ENCODE results near the gene PRKCG.
A peak's percentile ranks its signal among the peaks of the same experiment; 100 is the strongest.

PRKCG gene

DNA sequence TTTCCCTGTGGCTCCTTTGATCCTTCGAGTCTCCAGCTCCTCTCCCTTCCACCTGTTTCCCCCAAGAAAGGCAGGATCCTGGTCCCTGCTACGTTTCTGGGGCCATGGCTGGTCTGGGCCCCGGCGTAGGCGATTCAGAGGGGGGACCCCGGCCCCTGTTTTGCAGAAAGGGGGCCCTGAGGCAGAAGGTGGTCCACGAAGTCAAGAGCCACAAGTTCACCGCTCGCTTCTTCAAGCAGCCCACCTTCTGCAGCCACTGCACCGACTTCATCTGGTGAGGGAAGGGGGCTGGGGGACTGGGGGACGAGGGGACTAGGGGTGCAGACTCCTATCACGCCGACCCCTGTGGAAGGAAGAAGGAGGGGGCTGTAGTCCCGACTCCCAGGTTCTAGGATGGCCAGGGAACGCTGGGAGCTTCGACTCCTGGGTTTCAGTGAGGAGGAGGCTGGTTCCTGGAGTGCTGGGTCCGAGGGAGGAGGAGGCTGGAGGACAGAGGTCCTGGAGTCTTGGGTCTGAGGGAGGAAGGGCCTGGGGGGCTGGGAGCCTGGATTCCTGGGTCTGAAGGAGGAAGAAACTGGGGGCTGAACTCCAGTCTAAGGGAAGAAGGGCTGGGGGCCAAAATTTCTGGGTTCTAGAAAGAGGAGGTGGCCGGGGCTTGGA, 524 bp downstream of the PRKCG start:
- Histone ChIP-seq H3K36me3 (ENCODE audit: low read depth) (no peaks in the 10 kb centered on the region), H3K4me1 (ENCODE audit: insufficient read depth, poor library complexity, severe bottlenecking) (no peaks in the 10 kb centered on the region), H3K27ac (ENCODE audit: poor library complexity, severe bottlenecking) (no peak overlapping the region), H3K27me3 (ENCODE audit: insufficient read depth, poor library complexity, severe bottlenecking) (peaks cover 28% of the 10 kb centered on the region), H3K9me3 (ENCODE audit: severe bottlenecking) (no peaks in the 10 kb centered on the region), H3K4me3 (ENCODE audit: severe bottlenecking) (peak overlapping the region; percentile 23)
- ATAC-seq (ENCODE audit: low read depth): no peak
- TF ChIP-seq, protein P1, sequence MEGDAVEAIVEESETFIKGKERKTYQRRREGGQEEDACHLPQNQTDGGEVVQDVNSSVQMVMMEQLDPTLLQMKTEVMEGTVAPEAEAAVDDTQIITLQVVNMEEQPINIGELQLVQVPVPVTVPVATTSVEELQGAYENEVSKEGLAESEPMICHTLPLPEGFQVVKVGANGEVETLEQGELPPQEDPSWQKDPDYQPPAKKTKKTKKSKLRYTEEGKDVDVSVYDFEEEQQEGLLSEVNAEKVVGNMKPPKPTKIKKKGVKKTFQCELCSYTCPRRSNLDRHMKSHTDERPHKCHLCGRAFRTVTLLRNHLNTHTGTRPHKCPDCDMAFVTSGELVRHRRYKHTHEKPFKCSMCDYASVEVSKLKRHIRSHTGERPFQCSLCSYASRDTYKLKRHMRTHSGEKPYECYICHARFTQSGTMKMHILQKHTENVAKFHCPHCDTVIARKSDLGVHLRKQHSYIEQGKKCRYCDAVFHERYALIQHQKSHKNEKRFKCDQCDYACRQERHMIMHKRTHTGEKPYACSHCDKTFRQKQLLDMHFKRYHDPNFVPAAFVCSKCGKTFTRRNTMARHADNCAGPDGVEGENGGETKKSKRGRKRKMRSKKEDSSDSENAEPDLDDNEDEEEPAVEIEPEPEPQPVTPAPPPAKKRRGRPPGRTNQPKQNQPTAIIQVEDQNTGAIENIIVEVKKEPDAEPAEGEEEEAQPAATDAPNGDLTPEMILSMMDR (IDR thresholded peaks at IDR 0.05; ENCODE audit: poor library complexity, severe bottlenecking): no peak
- DNase-seq (ENCODE audit: low spot score): no peak

DNA sequence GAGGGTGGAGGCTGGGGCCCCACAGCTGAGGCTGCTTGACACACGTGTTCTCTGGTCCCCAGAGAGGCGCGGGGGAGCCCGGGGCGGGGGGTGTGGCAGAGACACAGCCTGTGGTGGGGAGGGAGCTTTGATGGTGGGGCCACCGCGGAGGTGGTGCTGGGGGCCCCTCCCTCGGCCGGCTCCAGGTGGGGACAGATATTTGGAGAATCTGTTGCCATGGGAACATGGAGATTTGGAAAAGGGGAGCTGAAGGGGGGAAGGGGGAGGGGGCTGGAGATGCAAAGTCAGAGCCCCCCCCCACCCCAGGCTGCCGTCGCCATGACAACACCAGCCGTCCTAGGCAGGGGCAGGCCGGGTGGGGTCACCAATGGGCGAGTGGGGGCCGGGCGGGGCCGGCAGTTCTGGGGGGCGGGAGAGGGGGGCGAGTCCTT, 1.2 kb downstream of the PRKCG start:
- Histone ChIP-seq H3K27ac (ENCODE audit: poor library complexity, severe bottlenecking) (no peak overlapping the region), H3K4me3 (ENCODE audit: severe bottlenecking) (no peak overlapping the region), H3K36me3 (ENCODE audit: low read depth) (no peaks in the 10 kb centered on the region), H3K9me3 (ENCODE audit: severe bottlenecking) (no peaks in the 10 kb centered on the region), H3K4me1 (ENCODE audit: insufficient read depth, poor library complexity, severe bottlenecking) (no peaks in the 10 kb centered on the region), H3K27me3 (ENCODE audit: insufficient read depth, poor library complexity, severe bottlenecking) (peaks cover 28% of the 10 kb centered on the region)
- ATAC-seq (ENCODE audit: low read depth) (no peak), DNase-seq (ENCODE audit: low spot score) (no peak)
- TF ChIP-seq, protein P1 (IDR thresholded peaks at IDR 0.05; ENCODE audit: poor library complexity, severe bottlenecking): no peak

DNA sequence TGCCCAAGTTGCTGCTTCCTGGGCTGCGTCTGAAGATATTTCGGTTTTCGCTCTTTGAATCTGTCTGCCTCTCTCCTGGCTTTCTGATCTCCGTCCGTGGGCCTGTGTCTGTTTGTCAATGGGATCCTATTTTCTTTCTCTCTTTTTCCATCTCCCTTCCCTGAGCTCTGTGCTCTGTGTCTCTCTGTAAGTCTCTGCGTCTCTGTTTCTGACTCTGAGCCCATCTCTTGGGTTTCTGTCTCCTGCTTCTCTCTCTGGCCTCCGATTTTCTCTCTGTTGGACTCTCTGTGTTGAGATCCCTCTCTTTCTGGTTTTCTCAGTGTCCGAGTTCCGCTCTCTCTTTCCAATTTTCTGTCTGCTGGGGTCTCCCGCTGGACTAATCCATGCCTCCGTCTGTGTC, 1.7 kb downstream of the PRKCG start:
- Histone ChIP-seq H3K4me1 (ENCODE audit: insufficient read depth, poor library complexity, severe bottlenecking) (no peaks in the 10 kb centered on the region), H3K9me3 (ENCODE audit: severe bottlenecking) (no peaks in the 10 kb centered on the region), H3K27ac (ENCODE audit: poor library complexity, severe bottlenecking) (no peak overlapping the region), H3K36me3 (ENCODE audit: low read depth) (no peaks in the 10 kb centered on the region), H3K4me3 (ENCODE audit: severe bottlenecking) (no peak overlapping the region), H3K27me3 (ENCODE audit: insufficient read depth, poor library complexity, severe bottlenecking) (peaks cover 28% of the 10 kb centered on the region)
- DNase-seq (ENCODE audit: low spot score) (no peak), ATAC-seq (ENCODE audit: low read depth) (no peak)
- TF ChIP-seq, protein P1 (IDR thresholded peaks at IDR 0.05; ENCODE audit: poor library complexity, severe bottlenecking): no peak

DNA sequence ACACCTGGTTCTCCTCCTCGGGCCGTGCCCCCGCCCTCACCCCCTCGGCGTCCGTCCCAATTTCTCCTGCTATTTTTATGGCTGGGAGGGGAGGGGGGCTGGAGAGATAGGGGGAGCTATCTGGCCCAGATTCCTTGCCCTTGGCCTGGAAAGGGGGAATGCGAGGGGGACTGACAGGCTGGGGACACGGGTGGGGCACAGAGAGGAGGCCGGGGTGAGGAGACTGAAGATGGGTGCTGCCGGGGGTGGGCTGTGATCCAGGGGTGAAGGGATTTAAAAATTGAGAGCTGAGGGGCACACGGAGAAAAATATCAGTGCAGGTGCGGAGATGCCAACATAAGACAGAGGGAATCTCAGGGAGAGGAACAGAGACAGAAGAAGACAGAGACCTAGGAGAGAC, 2.3 kb downstream of the PRKCG start:
- DNase-seq (ENCODE audit: low spot score) (no peak), ATAC-seq (ENCODE audit: low read depth) (no peak)
- TF ChIP-seq, protein P1 (IDR thresholded peaks at IDR 0.05; ENCODE audit: poor library complexity, severe bottlenecking): no peak
- no peaks in the 10 kb centered on the region for H3K4me1 ChIP-seq (ENCODE audit: insufficient read depth, poor library complexity, severe bottlenecking)
- no peaks in the 10 kb centered on the region for H3K9me3 ChIP-seq (ENCODE audit: severe bottlenecking)
- no peaks in the 10 kb centered on the region for H3K36me3 ChIP-seq (ENCODE audit: low read depth)
- peaks cover 28% of the 10 kb centered on the region for H3K27me3 ChIP-seq (ENCODE audit: insufficient read depth, poor library complexity, severe bottlenecking)
- H3K27ac ChIP-seq (ENCODE audit: poor library complexity, severe bottlenecking): no peak overlapping the region
- no peak overlapping the region for H3K4me3 ChIP-seq (ENCODE audit: severe bottlenecking)

DNA sequence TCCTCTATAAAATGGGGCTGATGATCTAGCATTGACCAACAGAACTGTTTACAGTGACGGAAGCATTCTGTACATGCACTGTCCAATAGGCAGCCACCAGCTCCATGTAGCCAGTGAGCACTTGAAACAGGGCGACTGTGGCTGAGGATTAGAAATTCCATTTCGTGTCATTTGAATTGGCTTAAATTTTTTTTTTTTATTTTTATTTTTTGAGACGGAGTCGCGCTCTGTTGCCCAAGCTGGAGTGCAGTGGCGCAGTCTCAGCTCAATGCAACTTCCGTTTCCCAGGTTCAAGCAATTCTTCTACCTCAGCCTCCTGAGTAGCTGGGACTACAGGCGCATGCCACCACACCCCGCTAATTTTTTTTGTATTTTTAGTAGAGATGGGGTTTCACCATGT, 3.0 kb downstream of the PRKCG start:
- Histone ChIP-seq H3K36me3 (ENCODE audit: low read depth) (no peaks in the 10 kb centered on the region), H3K27ac (ENCODE audit: poor library complexity, severe bottlenecking) (no peak overlapping the region), H3K27me3 (ENCODE audit: insufficient read depth, poor library complexity, severe bottlenecking) (peaks cover 28% of the 10 kb centered on the region), H3K4me3 (ENCODE audit: severe bottlenecking) (no peak overlapping the region), H3K9me3 (ENCODE audit: severe bottlenecking) (no peaks in the 10 kb centered on the region), H3K4me1 (ENCODE audit: insufficient read depth, poor library complexity, severe bottlenecking) (no peaks in the 10 kb centered on the region)
- ATAC-seq (ENCODE audit: low read depth) (no peak), DNase-seq (ENCODE audit: low spot score) (no peak)
- TF ChIP-seq, protein P1 (IDR thresholded peaks at IDR 0.05; ENCODE audit: poor library complexity, severe bottlenecking): no peak
